SK-N-SH treated with all-trans-retinoic acid at 6 μM for 48 hours (cell line): ENCODE measurements around the gene PEX10.

ENCODE experiments used
- ATAC-seq: fragments of 200-7000 bp; cut with Tn5 transposase; 3 replicates; pipeline ENCODE4 v1.9.1; 2020; ENCODE audit warnings: mild to moderate bottlenecking, moderate library complexity
- ARNTL ChIP-seq: fragments of 450-650 bp; formaldehyde crosslinking; IDR thresholded peaks from 2 replicates; pipeline ENCODE4 v1.5.0; 2020; ENCODE audit warnings: low read depth, mild to moderate bottlenecking, moderate library complexity, borderline replicate concordance
- BACH2 ChIP-seq: fragments of 250-450 bp; sonication (Bioruptor Pico); IDR thresholded peaks from 2 replicates; pipeline ENCODE4 v1.9.0; 2021; ENCODE audit warnings: mild to moderate bottlenecking, borderline replicate concordance
- CREB5 ChIP-seq: fragments of 250-450 bp; sonication (Bioruptor Pico); IDR thresholded peaks from 2 replicates; pipeline ENCODE4 v1.5.1; 2020; ENCODE audit warnings: low read depth, mild to moderate bottlenecking, moderate library complexity
- CSDC2 ChIP-seq: fragments of 250-450 bp; sonication (Bioruptor Pico); IDR thresholded peaks from 2 replicates; pipeline ENCODE4 v1.5.0; 2020; ENCODE audit warnings: mild to moderate bottlenecking, moderate library complexity
- CSRNP3 ChIP-seq: fragments of 250-450 bp; sonication (Bioruptor Pico); IDR thresholded peaks from 2 replicates; pipeline ENCODE4 v1.5.1; 2021; ENCODE audit warnings: mild to moderate bottlenecking, moderate library complexity
- ESRRG ChIP-seq: fragments of 250-450 bp; sonication (Bioruptor Pico); IDR thresholded peaks from 2 replicates; pipeline ENCODE4 v1.6.1; 2021; ENCODE audit warnings: mild to moderate bottlenecking
- GLIS3 ChIP-seq: fragments of 250-450 bp; sonication (Bioruptor Pico); IDR thresholded peaks from 2 replicates; pipeline ENCODE4 v1.5.0; 2020; ENCODE audit warnings: mild to moderate bottlenecking, moderate library complexity
- ISL1 ChIP-seq: fragments of 250-450 bp; sonication (Bioruptor Pico); IDR thresholded peaks from 2 replicates; pipeline ENCODE4 v2.1.2; 2022; ENCODE audit warnings: mild to moderate bottlenecking, moderate library complexity
- OSR1 ChIP-seq: fragments of 250-450 bp; sonication (Bioruptor Pico); IDR thresholded peaks from 2 replicates; pipeline ENCODE4 v1.8.0; 2022; ENCODE audit warnings: moderate library complexity, mild to moderate bottlenecking, inconsistent platforms
- PATZ1 ChIP-seq: fragments of 250-450 bp; sonication (Bioruptor Pico); IDR thresholded peaks from 2 replicates; pipeline ENCODE4 v1.8.0; 2020; ENCODE audit warnings: mild to moderate bottlenecking, moderate library complexity, borderline replicate concordance
- POU6F1 ChIP-seq: fragments of 250-450 bp; sonication (Bioruptor Pico); IDR thresholded peaks from 2 replicates; pipeline ENCODE4 v1.8.0; 2021; ENCODE audit warnings: low read depth, mild to moderate bottlenecking, moderate library complexity, borderline replicate concordance
- PPARA ChIP-seq: fragments of 250-450 bp; sonication (Bioruptor Pico); IDR thresholded peaks from 2 replicates; pipeline ENCODE4 v1.5.0; 2020; ENCODE audit warnings: mild to moderate bottlenecking, borderline replicate concordance
- RARB ChIP-seq: fragments of 250-450 bp; sonication (Bioruptor Pico); IDR thresholded peaks from 2 replicates; pipeline ENCODE4 v1.8.0; 2021; ENCODE audit warnings: mild to moderate bottlenecking, moderate library complexity
- SNAI2 ChIP-seq: fragments of 250-450 bp; sonication (Bioruptor Pico); IDR thresholded peaks from 2 replicates; pipeline ENCODE4 v1.5.0; 2020; ENCODE audit warnings: mild to moderate bottlenecking, moderate library complexity
- TCF4 ChIP-seq: fragments of 250-450 bp; sonication (Bioruptor Pico); IDR thresholded peaks from 2 replicates; pipeline ENCODE4 v1.8.0; 2021; ENCODE audit warnings: mild to moderate bottlenecking, moderate library complexity, borderline replicate concordance
- TOX ChIP-seq: fragments of 250-450 bp; sonication (Bioruptor Pico); IDR thresholded peaks from 2 replicates; pipeline ENCODE4 v1.8.0; 2021; ENCODE audit warnings: mild to moderate bottlenecking, moderate library complexity, borderline replicate concordance
- TSHZ2 ChIP-seq: fragments of 250-450 bp; sonication (Bioruptor Pico); IDR thresholded peaks from 2 replicates; pipeline ENCODE4 v1.5.0; 2020; ENCODE audit warnings: mild to moderate bottlenecking, moderate library complexity
- ZC3H10 ChIP-seq: fragments of 250-450 bp; sonication (Bioruptor Pico); IDR thresholded peaks from 2 replicates; pipeline ENCODE4 v1.5.1; 2021; ENCODE audit warnings: mild to moderate bottlenecking, moderate library complexity
- ZFP3 ChIP-seq: fragments of 250-450 bp; sonication (Bioruptor Pico); IDR thresholded peaks from 2 replicates; pipeline ENCODE4 v1.5.0; 2020; ENCODE audit warnings: mild to moderate bottlenecking, moderate library complexity
- ZFP30 ChIP-seq: fragments of 450-650 bp; formaldehyde crosslinking; IDR thresholded peaks from 2 replicates; pipeline ENCODE4 v1.5.0; 2022; ENCODE audit warnings: mild to moderate bottlenecking, moderate library complexity
- ZNF565 ChIP-seq: fragments of 450-650 bp; formaldehyde crosslinking; conservative IDR thresholded peaks from 2 replicates; pipeline ENCODE4 v1.5.0; 2020; ENCODE audit warnings: low read depth, mild to moderate bottlenecking, moderate library complexity
- ZNF70 ChIP-seq: fragments of 450-650 bp; formaldehyde crosslinking; IDR thresholded peaks from 2 replicates; pipeline ENCODE4 v1.5.0; 2020; ENCODE audit warnings: mild to moderate bottlenecking, moderate library complexity
- ZNF8 ChIP-seq: fragments of 450-650 bp; formaldehyde crosslinking; IDR thresholded peaks from 2 replicates; pipeline ENCODE4 v1.5.0; 2020; ENCODE audit warnings: mild to moderate bottlenecking, moderate library complexity

PEX10 gene

GRCh38 chr1:2416403-2416802 is 4.0 kb upstream of the PEX10 start:
- no peak for ATAC-seq
- TF ChIP-seq PATZ1 (no peak), ZFP30 (CRISPR knock-in tag) (no peak), ISL1 (CRISPR knock-in tag) (no peak)

- ATAC-seq: no peak
- TF ChIP-seq POU6F1 (CRISPR knock-in tag) (no peak), PATZ1 (no peak), ESRRG (no peak), CSDC2 (no peak), TCF4 (CRISPR knock-in tag) (no peak), ARNTL (no peak), GLIS3 (CRISPR knock-in tag) (no peak), ZFP3 (CRISPR knock-in tag) (no peak), ISL1 (CRISPR knock-in tag) (no peak), CREB5 (CRISPR knock-in tag) (no peak), TSHZ2 (no peak), TOX (CRISPR knock-in tag) (no peak), PPARA (no peak), ZC3H10 (CRISPR knock-in tag) (no peak), ZNF565 (no peak), SNAI2 (no peak), OSR1 (CRISPR knock-in tag) (no peak), ZFP30 (CRISPR knock-in tag) (no peak), RARB (no peak), ZNF70 (CRISPR knock-in tag) (no peak)
Measured at GRCh38 chr1:2415801-2416208, 3.4 kb upstream of the PEX10 start.

GRCh38 chr1:2415337-2415736 is 3.0 kb upstream of the PEX10 start:
- TF ChIP-seq ISL1 (CRISPR knock-in tag): no peak
- no peak for TF ChIP-seq CSDC2
- TF ChIP-seq RARB: no peak
- no peak for TF ChIP-seq CSRNP3
- TF ChIP-seq PATZ1: no peak
- no peak for TF ChIP-seq PPARA
- no peak for TF ChIP-seq SNAI2
- no peak for TF ChIP-seq ZFP3 (CRISPR knock-in tag)
- no peak for TF ChIP-seq CREB5 (CRISPR knock-in tag)
- no peak for TF ChIP-seq ZNF8
- TF ChIP-seq ZNF70 (CRISPR knock-in tag): no peak
- TF ChIP-seq OSR1 (CRISPR knock-in tag): no peak
- no peak for TF ChIP-seq TCF4 (CRISPR knock-in tag)
- no peak for TF ChIP-seq TOX (CRISPR knock-in tag)
- no peak for TF ChIP-seq BACH2 (CRISPR knock-in tag)
- no peak for TF ChIP-seq ZNF565
- no peak for TF ChIP-seq ARNTL
- TF ChIP-seq ZFP30 (CRISPR knock-in tag): no peak
- TF ChIP-seq ZC3H10 (CRISPR knock-in tag): no peak

More at GRCh38 chr1:2415337-2415736, 3.0 kb upstream of the PEX10 start:
- no peak for ATAC-seq
